ENCODE measurements around the gene PGAM5. TPM values are rescaled to one million over a fixed set of nuclear protein-coding genes. Genes with fewer than 3 reads are reported as not detected.

PGAM5 gene
- total RNA-seq, 1 experiment from 2014 or later: 112 TPM

- no peak overlapping the region for H3K27ac ChIP-seq (ENCODE audit: insufficient read length, low read depth, low read length)
- Mint-ChIP-seq H3K27me3 (ENCODE audit: low read depth) (no peaks in the 10 kb centered on the region), H3K4me3 (no peak overlapping the region), H3K4me1 (no peaks in the 10 kb centered on the region), H3K9me3 (peaks cover 13 to 16% of the 10 kb centered on the region in 2 experiments), H3K36me3 (ENCODE audit: insufficient read depth in 1 of 3, low read depth in 3 of 3) (peaks cover 84 to 98% (median 95%) of the 10 kb centered on the region in 3 experiments), H3K27ac (peak overlapping the region in 2 of 3 experiments; percentile 63 to 72; a peak in 2 of 7 replicates)
- H3K56ac ChIP-seq (ENCODE audit: insufficient read length, low read depth, low read length): no peak overlapping the region
- WGBS (ENCODE audit: extremely low coverage, insufficient read length, low lambda C conversion rate): no CpG with 5 or more reads among the region's 11 CpGs
- no peak overlapping the region for H3K23ac ChIP-seq (ENCODE audit: insufficient read length, low read depth, low read length)
- no peaks in the 10 kb centered on the region for H3K23me2 ChIP-seq (ENCODE audit: insufficient read length, low read depth, low read length, poor library complexity, severe bottlenecking)
- no peak overlapping the region for H3K18ac ChIP-seq (ENCODE audit: insufficient read length, low read depth, low read length)
- no peak overlapping the region for H3K4ac ChIP-seq (ENCODE audit: low read depth, low read length)
- no peak overlapping the region for H4K5ac ChIP-seq (ENCODE audit: insufficient read length, low read depth, low read length)
- no peak overlapping the region for H2BK120ac ChIP-seq (ENCODE audit: low read depth, low read length, poor library complexity, severe bottlenecking)
- no peak overlapping the region for H2AFZ ChIP-seq (ENCODE audit: low read length)
- H2BK12ac ChIP-seq (ENCODE audit: insufficient read length, low read depth, low read length): no peak overlapping the region
- no peak overlapping the region for H3K14ac ChIP-seq (ENCODE audit: insufficient read depth, low read length)
- no peaks in the 10 kb centered on the region for H3K27me3 ChIP-seq (ENCODE audit: insufficient read depth, low read length)
- no peak overlapping the region for H2BK15ac ChIP-seq (ENCODE audit: low read depth, low read length)
- H2BK20ac ChIP-seq (ENCODE audit: low read depth, low read length, poor library complexity, severe bottlenecking): no peak overlapping the region
- no peak for TF ChIP-seq CTCF (conservative IDR thresholded peaks at IDR 0.05)
- no peaks in the 10 kb centered on the region for H3K4me1 ChIP-seq (ENCODE audit: insufficient read depth, low read length)
- H4K20me1 ChIP-seq (ENCODE audit: control insufficient read depth, insufficient read depth, insufficient read length): no peaks in the 10 kb centered on the region
- no peaks in the 10 kb centered on the region for H3K79me2 ChIP-seq (ENCODE audit: insufficient read depth, low read length)
- H2BK5ac ChIP-seq (ENCODE audit: insufficient read length, low read length): no peak overlapping the region
- H4K8ac ChIP-seq (replicated peaks; ENCODE audit: insufficient read length, low read depth, low read length): no peak overlapping the region
- no peak for DNase-seq
- H3K9ac ChIP-seq (ENCODE audit: extremely low read depth, insufficient read length, low read length): no peak overlapping the region
- H3K9me3 ChIP-seq (ENCODE audit: control insufficient read depth, low read depth, low read length): no peaks in the 10 kb centered on the region
- no peak overlapping the region for H3K4me2 ChIP-seq (ENCODE audit: insufficient read depth, insufficient read length, low read length)
- no peaks in the 10 kb centered on the region for H3K79me1 ChIP-seq (ENCODE audit: insufficient read depth, low read depth, low read length, poor library complexity, severe bottlenecking)
- no peak overlapping the region for H3T11ph ChIP-seq (ENCODE audit: low read length)
- H4K91ac ChIP-seq (ENCODE audit: insufficient read length, low read depth, low read length): no peak overlapping the region
- no peak overlapping the region for H2AK5ac ChIP-seq (ENCODE audit: insufficient read length, low read length)
Measured at GRCh38 chr12:132730353-132730752, 19.7 kb downstream of the PGAM5 start.

Measured in H9 (cell line).